H1 (cell line): Measurements from ENCODE around the gene ADARB2. TPM values are rescaled to one million over a fixed set of nuclear protein-coding genes. Genes with fewer than 3 reads are reported as not detected.
A peak's percentile ranks its signal among the peaks of the same experiment; 100 is the strongest.

Experiments
- CTCF ChIA-PET: fragments of 300-600 bp; sonication (Branson Sonifier 250); formaldehyde crosslinking; loops from one replicate; lab custom pipeline; 2021; ENCODE audit not compliant: partially characterized antibody; lab: Charles Lee
- POLR2A ChIA-PET: fragments of 300-600 bp; sonication (Branson Sonifier 250); formaldehyde crosslinking; loops from one replicate; lab custom pipeline; 2021; ENCODE audit warnings: inconsistent platforms; ENCODE audit not compliant: partially characterized antibody; lab: Charles Lee
- DNase-seq, 2 experiments: peaks; one replicate each; pipeline versions ENCODE4 v3.0.0 to v3.0.0-alpha.2; 2010 to 2022; ENCODE audit warnings: low spot score in 2 of 2, low read depth in 1 of 2, mixed read lengths in 1 of 2
- FAIRE-seq: peaks from 2 replicates; lab custom pipeline; 2011; peaks lifted over from hg19 to GRCh38; lab: Jason Lieb, UNC
- H2AFZ ChIP-seq: 2 replicates; pipeline ENCODE4 v1.8.1; 2012; ENCODE audit warnings: low read length, inconsistent platforms
- H2AK5ac ChIP-seq: 2 replicates; pipeline ENCODE4 v1.6.1; 2013; ENCODE audit warnings: low read depth, low read length
- H2BK120ac ChIP-seq: replicated peaks from 2 replicates; pipeline ENCODE3; 2013; ENCODE audit warnings: low read depth, low read length, inconsistent platforms
- H2BK12ac ChIP-seq: 2 replicates; pipeline ENCODE4 v1.6.1; 2013; ENCODE audit warnings: low read depth, low read length
- H2BK15ac ChIP-seq: 2 replicates; pipeline ENCODE4 v1.6.1; 2013; ENCODE audit warnings: low read length
- H2BK20ac ChIP-seq: 2 replicates; pipeline ENCODE4 v1.6.1; 2013; ENCODE audit warnings: low read length
- H2BK5ac ChIP-seq: 2 replicates; pipeline ENCODE4 v1.6.1; 2013; ENCODE audit warnings: low read depth, low read length
- H3K14ac ChIP-seq: 2 replicates; pipeline ENCODE4 v1.6.1; 2013; ENCODE audit warnings: inconsistent platforms; ENCODE audit not compliant: insufficient read length
- H3K18ac ChIP-seq: 2 replicates; pipeline ENCODE4 v1.6.1; 2013; ENCODE audit warnings: low read length; ENCODE audit errors: extremely low read depth
- H3K23ac ChIP-seq: 2 replicates; pipeline ENCODE4 v1.6.1; 2013; ENCODE audit warnings: inconsistent platforms; ENCODE audit not compliant: insufficient read length
- H3K23me2 ChIP-seq: 2 replicates; pipeline ENCODE4 v1.6.1; 2013; ENCODE audit warnings: low read depth, low read length
- H3K27ac ChIP-seq: 2 replicates; pipeline ENCODE4 v1.6.1; 2011; ENCODE audit warnings: low read depth, low read length, inconsistent platforms
- H3K27me3 ChIP-seq, 4 experiments: replicated peaks in 1 of 4; 1 replicate in 1 of 4; 2 replicates in 3 of 4; pipeline versions ENCODE4 v1.6.1 to v1.8.1; 2011 to 2013; ENCODE audit warnings: low read length in 3 of 4, mild to moderate bottlenecking in 3 of 4, inconsistent platforms in 2 of 4, mixed read lengths in 2 of 4, moderate library complexity in 1 of 4; ENCODE audit not compliant: control insufficient read depth in 3 of 4, insufficient read depth in 3 of 4; ENCODE audit errors: extremely low read depth in 1 of 4
- H3K36me3 ChIP-seq, 4 experiments: 2 replicates each; pipeline versions ENCODE4 v1.6.1 to v1.8.1; 2011 to 2013; ENCODE audit warnings: mild to moderate bottlenecking in 4 of 4, low read length in 3 of 4, moderate library complexity in 2 of 4, control low read depth in 1 of 4, inconsistent platforms in 1 of 4; ENCODE audit not compliant: insufficient read depth in 4 of 4, control insufficient read depth in 2 of 4
- H3K4ac ChIP-seq: replicated peaks from 2 replicates; pipeline ENCODE3; 2013; ENCODE audit warnings: low read length, low read depth, mixed read lengths, inconsistent platforms; ENCODE audit not compliant: insufficient read length
- H3K4me1 ChIP-seq, 4 experiments: replicated peaks in 1 of 4; 1 replicate in 1 of 4; 2 replicates in 3 of 4; pipeline versions ENCODE4 v1.6.1 to v1.8.1; 2011 to 2013; ENCODE audit warnings: low read length in 3 of 4, inconsistent platforms in 2 of 4, mixed read lengths in 1 of 4; ENCODE audit not compliant: insufficient read depth in 4 of 4, control insufficient read depth in 3 of 4
- H3K4me2 ChIP-seq, 2 experiments: 2 replicates each; pipeline versions ENCODE4 v1.6.1 to v1.8.1; 2011 to 2013; ENCODE audit warnings: low read depth in 2 of 2, low read length in 2 of 2, control low read depth in 1 of 2, inconsistent platforms in 1 of 2, mild to moderate bottlenecking in 1 of 2; ENCODE audit not compliant: insufficient read depth in 1 of 2
- H3K4me3 ChIP-seq, 4 experiments: fragments of 200-600, 300-600 bp in 1 of 4; sonication (generic), shearing (Covaris generic), sonication (Bioruptor Twin) in 1 of 4; 2 replicates each; pipeline versions ENCODE4 v1.5.1 to v1.8.1; 2011 to 2016; ENCODE audit warnings: low read length in 4 of 4, low read depth in 3 of 4, control low read depth in 2 of 4, inconsistent platforms in 2 of 4, mild to moderate bottlenecking in 2 of 4, mixed read lengths in 1 of 4, moderate library complexity in 1 of 4; ENCODE audit not compliant: insufficient read depth in 2 of 4; ENCODE audit errors: extremely low read depth in 1 of 4
- H3K56ac ChIP-seq: replicated peaks from 2 replicates; pipeline ENCODE3; 2013; ENCODE audit warnings: low read depth, mild to moderate bottlenecking, mixed read lengths, low read length, inconsistent platforms; ENCODE audit not compliant: insufficient read length
- H3K79me1 ChIP-seq: 2 replicates; pipeline ENCODE4 v1.6.1; 2013; ENCODE audit warnings: low read depth, low read length, control low read depth
- H3K79me2 ChIP-seq, 2 experiments: 2 replicates each; pipeline versions ENCODE4 v1.6.1 to v1.8.1; 2012 to 2013; ENCODE audit warnings: low read length in 2 of 2, mild to moderate bottlenecking in 2 of 2, inconsistent platforms in 1 of 2; ENCODE audit not compliant: insufficient read depth in 2 of 2, control insufficient read depth in 1 of 2
- H3K9ac ChIP-seq, 4 experiments: replicated peaks in 1 of 4; 1 replicate in 1 of 4; 2 replicates in 3 of 4; pipeline versions ENCODE4 v1.6.1 to v1.8.1; 2011 to 2013; ENCODE audit warnings: low read depth in 3 of 4, low read length in 3 of 4, control low read depth in 2 of 4, mild to moderate bottlenecking in 2 of 4, moderate library complexity in 2 of 4, inconsistent platforms in 1 of 4; ENCODE audit errors: extremely low read depth in 1 of 4
- H3K9me3 ChIP-seq, 2 experiments: 2 replicates each; pipeline versions ENCODE4 v1.6.1 to v1.8.1; 2012 to 2013; ENCODE audit warnings: mild to moderate bottlenecking in 2 of 2, moderate library complexity in 2 of 2, control low read depth in 1 of 2, inconsistent platforms in 1 of 2, low read depth in 1 of 2, low read length in 1 of 2, mixed read lengths in 1 of 2; ENCODE audit not compliant: insufficient read depth in 2 of 2
- H4K20me1 ChIP-seq, 2 experiments: replicated peaks in 1 of 2; 2 replicates each; pipeline versions ENCODE3 to v1.8.1; 2011 to 2013; ENCODE audit warnings: inconsistent platforms in 2 of 2, low read length in 2 of 2, mild to moderate bottlenecking in 1 of 2; ENCODE audit not compliant: insufficient read depth in 2 of 2, control insufficient read depth in 1 of 2
- H4K5ac ChIP-seq: 2 replicates; pipeline ENCODE4 v1.6.1; 2013; ENCODE audit warnings: low read length, low read depth, mixed read lengths, inconsistent platforms; ENCODE audit not compliant: insufficient read length
- H4K8ac ChIP-seq: 2 replicates; pipeline ENCODE4 v1.8.0; 2013; ENCODE audit warnings: mild to moderate bottlenecking, moderate library complexity, low read length, inconsistent platforms; ENCODE audit not compliant: insufficient read depth; ENCODE audit errors: extremely low read depth
- H4K91ac ChIP-seq: replicated peaks from 2 replicates; pipeline ENCODE3; 2013; ENCODE audit warnings: low read length, mixed read lengths, inconsistent platforms; ENCODE audit not compliant: insufficient read length
- E2F6 ChIP-seq: IDR thresholded peaks from 2 replicates; pipeline ENCODE4 v1.6.1; 2012; ENCODE audit warnings: inconsistent platforms
- SIRT6 ChIP-seq: IDR thresholded peaks from one replicate; pipeline ENCODE4 v1.7.1; 2012; ENCODE audit warnings: low read length, inconsistent platforms
- SP2 ChIP-seq: IDR thresholded peaks from 2 replicates; pipeline ENCODE4 v1.6.1; 2012; ENCODE audit warnings: mild to moderate bottlenecking, low read length, inconsistent platforms
- WGBS, 2 experiments: shearing (Covaris generic) in 1 of 2; methylation state at CpG; one replicate each; pipeline versions ENCODE4 v1.1.6 to v1.1.7; 2013 to 2015; ENCODE audit warnings: low lambda C conversion rate in 2 of 2, mixed read lengths in 2 of 2, inconsistent platforms in 1 of 2, low coverage in 1 of 2, missing lambda C conversion rate in 1 of 2; ENCODE audit not compliant: insufficient replicate concordance in 2 of 2, insufficient coverage in 1 of 2, insufficient read length in 1 of 2; ENCODE audit errors: extremely low coverage in 1 of 2, missing lambda C conversion rate in 1 of 2; 5-methylcytosine and 5-hydroxymethylcytosine counted together
- polyA plus RNA-seq, 7 experiments: library from polyadenylated mRNA; depleted of rRNA in 3 of 7; stranded (reverse) in 5 of 7; unstranded in 2 of 7; fragments of >200 nt in 5 of 7; fragments of 200-250 nt in 2 of 7; gene quantifications; 1 replicate in 5 of 7; 2 replicates in 1 of 7; 4 replicates in 1 of 7; pipeline versions ENCODE4 v1.2.1 to v1.2.3, GENCODE V29; 2011 to 2013; ENCODE audit warnings: missing spikeins in 2 of 7, mixed read lengths in 2 of 7
- total RNA-seq: library from RNA; stranded (reverse); fragmentation: NEBNext Ultra II Directional; extraction: Animal tissue kit (Norgen Biotek cat#: 25700); gene quantifications from 2 replicates; pipeline ENCODE4 v1.2.1, GENCODE V29; 2021

The ADARB2 gene
- total and polyA plus RNA-seq, 2 of the 8 experiments (the other 6 are each of a cell fraction or from before 2014, with no cell fraction given) = 2.2 to 2.8 TPM

GRCh38 chr10:1519391-1519790 is 217.9 kb downstream of the ADARB2 start:
- Histone ChIP-seq H2AK5ac (no peak overlapping the region), H2BK12ac (no peak overlapping the region), H2AFZ (no peak overlapping the region), H4K5ac (no peak overlapping the region), H3K56ac (no peak overlapping the region), H3K23me2 (no peaks in the 10 kb centered on the region; the same call in 1 of the 2 replicates), H2BK5ac (no peak overlapping the region), H3K4ac (no peak overlapping the region), H3K79me1 (no peaks in the 10 kb centered on the region), H3K9ac (no peak overlapping the region), H4K20me1 (no peaks in the 10 kb centered on the region), H3K18ac (no peak overlapping the region), H3K9me3 (0 out of 4 replicates have a peak, but pooled peaks cover 0 to 3% of the 10 kb centered on the region in 2 experiments), H3K4me3 (no peak overlapping the region), H3K4me1 (peaks cover 0 to 12% (median 12%) of the 10 kb centered on the region in 4 experiments; a peak in 5 of 7 replicates), H3K36me3 (no peaks in the 10 kb centered on the region), H3K14ac (no peak overlapping the region), H4K8ac (no peak overlapping the region), H3K27ac (no peak overlapping the region), H2BK120ac (no peak overlapping the region), H2BK15ac (no peak overlapping the region), H3K27me3 (no peaks in the 10 kb centered on the region), H3K79me2 (no peaks in the 10 kb centered on the region; a peak in 1 of 4 replicates), H4K91ac (no peak overlapping the region), H3K4me2 (no peak overlapping the region), H2BK20ac (no peak overlapping the region)
- WGBS, 2 experiments = 94% methylated on average over 6 of the region's 6 CpGs; no CpG with 5 or more reads in 1 of the 2 experiments
- ChIA-PET POLR2A (interaction anchor here (0.6 kb wide), 1 partner anchor 454 kb away, joined by 5 read pairs; no protein-coding TSS in a partner anchor), CTCF (interaction anchor here (0.7 kb wide), 1 partner anchor 91 kb away, joined by 3 read pairs; no protein-coding TSS in a partner anchor)
- DNase-seq = peak in 1 of 2 experiments; percentile 24
- FAIRE-seq = no peak
- TF ChIP-seq E2F6 (no peak), SP2 (no peak), SIRT6 (no peak)
- TF ChIP-seq, all 59 proteins: peak for 0
- H3K23ac ChIP-seq = no peak overlapping the region
